Hepatocyte (in vitro differentiated cells): ENCODE measurements around the gene VAPB.

Experiments used
- CTCF ChIP-seq: fragments of 200-600 bp; sonication (generic); IDR thresholded peaks from 2 replicates; pipeline ENCODE4 v1.5.1; 2016; ENCODE audit warnings: antibody characterized with exemption, mild to moderate bottlenecking; ENCODE audit not compliant: poor library complexity
- EZH2 ChIP-seq: fragments of 200-600 bp; sonication (generic); IDR thresholded peaks from 2 replicates; pipeline ENCODE4 v1.6.1; 2016; ENCODE audit warnings: antibody characterized with exemption, mild to moderate bottlenecking, borderline replicate concordance
- EZH2phosphoT487 ChIP-seq: fragments of 200-600 bp; sonication (generic); IDR thresholded peaks from one replicate; pipeline ENCODE4 v1.6.1; 2018; ENCODE audit warnings: antibody characterized with exemption, mild to moderate bottlenecking, low read depth, moderate library complexity; ENCODE audit not compliant: unreplicated experiment, severe bottlenecking

DNA sequence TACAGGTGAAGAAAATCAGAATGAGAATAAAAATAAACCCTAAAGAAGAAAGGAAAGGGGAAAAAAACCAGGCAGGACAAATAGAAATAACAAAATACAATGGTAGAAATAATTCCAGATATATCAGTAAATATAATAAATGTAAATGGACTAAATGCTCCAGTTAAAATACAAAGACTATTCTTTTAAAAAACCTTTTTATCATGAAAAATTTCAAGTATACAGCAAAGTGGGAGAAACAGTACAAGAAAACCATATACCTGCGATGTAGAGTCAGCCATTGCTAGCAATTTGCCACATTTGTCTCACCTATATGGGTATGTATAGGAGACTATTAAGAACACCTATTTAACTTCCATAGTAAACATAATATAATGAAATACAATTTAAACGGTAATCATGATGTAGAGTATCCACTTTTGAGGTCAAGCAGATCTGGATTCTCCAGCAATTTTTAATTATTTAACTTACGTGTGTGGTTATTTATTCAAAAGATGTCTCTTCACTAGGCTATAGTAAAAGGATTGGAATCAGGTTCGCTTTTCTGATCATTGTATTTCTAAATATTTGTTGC, 914 bp upstream of the VAPB start:
- no peak for TF ChIP-seq CTCF
- TF ChIP-seq EZH2, result no peak
- no peak for TF ChIP-seq EZH2phosphoT487
